Small intestine (tissue), 7 donors: ENCODE results near the gene RAD51B. TPM values are rescaled to one million over a fixed set of nuclear protein-coding genes. Genes with fewer than 3 reads are reported as not detected.
A peak's percentile ranks its signal among the peaks of the same experiment; 100 is the strongest.

ENCODE experiments used
- DNase-seq, 2 donors: peaks; one replicate each; pipeline versions ENCODE4 v3.0.0 to v3.0.0-alpha.2; 2013
- FAIRE-seq: peaks from 2 replicates; lab custom pipeline; 2012; peaks lifted over from hg19 to GRCh38; lab: Jason Lieb, UNC
- H3K27ac ChIP-seq, 3 donors: one replicate each; pipeline ENCODE4 v1.5.1; 2013; ENCODE audit warnings: low read length in 2 of 3, mild to moderate bottlenecking in 2 of 3, control low read depth in 1 of 3, inconsistent platforms in 1 of 3, low read depth in 1 of 3, moderate library complexity in 1 of 3
- H3K27me3 ChIP-seq, 3 donors: one replicate each; pipeline ENCODE4 v1.6.1; 2013; ENCODE audit warnings: low read length in 3 of 3, inconsistent platforms in 1 of 3; ENCODE audit not compliant: control insufficient read depth in 3 of 3, insufficient read depth in 3 of 3
- H3K36me3 ChIP-seq, 3 donors: one replicate each; pipeline ENCODE4 v1.6.1; 2013; ENCODE audit warnings: low read length in 3 of 3, inconsistent platforms in 1 of 3, low read depth in 1 of 3, mild to moderate bottlenecking in 1 of 3, moderate library complexity in 1 of 3; ENCODE audit not compliant: control insufficient read depth in 3 of 3, insufficient read depth in 2 of 3
- H3K4me1 ChIP-seq, 3 donors: one replicate each; pipeline ENCODE4 v1.6.1; 2013; ENCODE audit warnings: low read length in 2 of 3, inconsistent platforms in 1 of 3, low read depth in 1 of 3, mild to moderate bottlenecking in 1 of 3, moderate library complexity in 1 of 3; ENCODE audit not compliant: control insufficient read depth in 3 of 3, insufficient read depth in 2 of 3
- H3K4me3 ChIP-seq, 3 donors: one replicate each; pipeline ENCODE4 v1.5.1; 2013; ENCODE audit warnings: low read length in 3 of 3, control low read depth in 1 of 3, inconsistent platforms in 1 of 3, low read depth in 1 of 3, mild to moderate bottlenecking in 1 of 3, moderate library complexity in 1 of 3
- H3K9me3 ChIP-seq, 2 donors: one replicate each; pipeline ENCODE4 v1.6.1; 2013; ENCODE audit warnings: low read depth in 1 of 2, low read length in 1 of 2; ENCODE audit not compliant: control insufficient read depth in 2 of 2, insufficient read depth in 1 of 2
- WGBS, 3 donors: extraction: QIAGEN DNeasy Blood & Tissue Kit; methylation state at CpG; one replicate each; pipeline ENCODE4 v1.1.7; 2013; 5-methylcytosine and 5-hydroxymethylcytosine counted together
- polyA plus RNA-seq, 4 donors: library from polyadenylated mRNA; stranded (reverse) in 3 of 4; unstranded in 1 of 4; fragments of 200-250 nt in 3 of 4; fragments of 120-200 nt in 1 of 4; gene quantifications; one replicate each; pipeline versions ENCODE4 v1.2.1 to v1.2.3, GENCODE V29; 2013
- donor health status: healthy with polysubstance abuse.
- donor health status: control.
- donor health status: control.
- donor health status: Bipolar disorder and iron deficiency.
- donor health status: healthy.

The RAD51B gene
- polyA plus RNA-seq, 4 donors, result 1.1 to 9.0 (median 4.1) TPM

- H3K4me3 ChIP-seq, result no peak overlapping the region
- peaks cover 0 to 12% (median 4%) of the 10 kb centered on the region in 3 donors for H3K4me1 ChIP-seq
- 84 to 85% (median 85%) methylated on average over 4 of the region's 4 CpGs for WGBS, 3 donors
- no peaks in the 10 kb centered on the region for H3K27me3 ChIP-seq
- FAIRE-seq (no peak), DNase-seq (peak in 1 of 2 donors; percentile 63)
- H3K36me3 ChIP-seq, result no peaks in the 10 kb centered on the region
- H3K9me3 ChIP-seq, result no peaks in the 10 kb centered on the region
- no peak overlapping the region for H3K27ac ChIP-seq
Observed at GRCh38 chr14:68576496-68577244, 757.1 kb downstream of the RAD51B start.

GRCh38 chr14:68577802-68578541, 758.4 kb downstream of the RAD51B start:
- no peaks in the 10 kb centered on the region for H3K36me3 ChIP-seq
- DNase-seq, result peak; percentile 70 to 89
- no peaks in the 10 kb centered on the region for H3K27me3 ChIP-seq
- no peaks in the 10 kb centered on the region for H3K9me3 ChIP-seq
- peaks cover 0 to 12% (median 4%) of the 10 kb centered on the region in 3 donors for H3K4me1 ChIP-seq
- H3K4me3 ChIP-seq, result no peak overlapping the region
- FAIRE-seq, result no peak
- WGBS, 3 donors, result 60 to 75% (median 65%) methylated on average over 16 of the region's 16 CpGs
- peak overlapping the region in 2 of 3 donors; percentile 52 to 72 for H3K27ac ChIP-seq

- WGBS, 3 donors, result 77 to 86% (median 82%) methylated on average over 2 of the region's 2 CpGs
- FAIRE-seq (no peak), DNase-seq (no peak)
- H3K9me3 ChIP-seq, result no peaks in the 10 kb centered on the region
- H3K4me1 ChIP-seq, result peaks cover 0 to 12% (median 4%) of the 10 kb centered on the region in 3 donors
- H3K4me3 ChIP-seq, result no peak overlapping the region
- no peaks in the 10 kb centered on the region for H3K36me3 ChIP-seq
- no peaks in the 10 kb centered on the region for H3K27me3 ChIP-seq
- H3K27ac ChIP-seq, result no peak overlapping the region
Observed at GRCh38 chr14:68578597-68578996, 759.0 kb downstream of the RAD51B start.

- peaks cover 0 to 12% (median 2%) of the 10 kb centered on the region in 3 donors for H3K4me1 ChIP-seq
- 87 to 90% (median 88%) methylated on average over 9 of the region's 9 CpGs for WGBS, 3 donors
- no peaks in the 10 kb centered on the region for H3K36me3 ChIP-seq
- no peak overlapping the region for H3K4me3 ChIP-seq
- H3K27ac ChIP-seq, result no peak overlapping the region
- H3K9me3 ChIP-seq, result no peaks in the 10 kb centered on the region
- DNase-seq (no peak), FAIRE-seq (no peak)
- no peaks in the 10 kb centered on the region for H3K27me3 ChIP-seq
Observed at GRCh38 chr14:68580096-68580645, 760.6 kb downstream of the RAD51B start.

GRCh38 chr14:68580671-68581070, 761.1 kb downstream of the RAD51B start:
- H3K36me3 ChIP-seq, result no peaks in the 10 kb centered on the region
- FAIRE-seq, result no peak
- peaks cover 0 to 12% (median 0%) of the 10 kb centered on the region in 3 donors for H3K4me1 ChIP-seq
- no peak for DNase-seq
- H3K9me3 ChIP-seq, result no peaks in the 10 kb centered on the region
- no peak overlapping the region for H3K27ac ChIP-seq
- 68 to 74% (median 69%) methylated on average over 5 of the region's 5 CpGs for WGBS, 3 donors
- H3K4me3 ChIP-seq, result no peak overlapping the region
- no peaks in the 10 kb centered on the region for H3K27me3 ChIP-seq

GRCh38 chr14:68583548-68584280, 764.1 kb downstream of the RAD51B start:
- Histone ChIP-seq H3K27me3 (no peaks in the 10 kb centered on the region), H3K4me1 (peaks cover 0 to 20% (median 0%) of the 10 kb centered on the region in 3 donors), H3K36me3 (peaks cover 0 to 2% (median 0%) of the 10 kb centered on the region in 3 donors), H3K9me3 (no peaks in the 10 kb centered on the region), H3K4me3 (no peak overlapping the region), H3K27ac (no peak overlapping the region)
- no peak for FAIRE-seq
- WGBS, 3 donors, result 75 to 81% (median 77%) methylated on average over 12 to 13 of the region's 13 CpGs
- no peak for DNase-seq

- Histone ChIP-seq H3K4me3 (no peak overlapping the region), H3K4me1 (peaks cover 0 to 28% (median 0%) of the 10 kb centered on the region in 3 donors), H3K27ac (no peak overlapping the region), H3K36me3 (peaks cover 0 to 2% (median 0%) of the 10 kb centered on the region in 3 donors), H3K9me3 (no peaks in the 10 kb centered on the region), H3K27me3 (no peaks in the 10 kb centered on the region)
- no peak for FAIRE-seq
- WGBS, 3 donors, result 95 to 96% (median 96%) methylated on average over 4 of the region's 4 CpGs
- DNase-seq, result no peak
Observed at GRCh38 chr14:68584786-68585185, 765.2 kb downstream of the RAD51B start.

GRCh38 chr14:68585690-68586089, 766.1 kb downstream of the RAD51B start:
- Histone ChIP-seq H3K36me3 (peaks cover 0 to 2% (median 0%) of the 10 kb centered on the region in 3 donors), H3K27me3 (no peaks in the 10 kb centered on the region), H3K4me1 (peaks cover 0 to 33% (median 0%) of the 10 kb centered on the region in 3 donors), H3K27ac (peak overlapping the region in 2 of 3 donors; percentile 4 to 30), H3K4me3 (no peak overlapping the region), H3K9me3 (no peaks in the 10 kb centered on the region)
- no peak for DNase-seq
- no peak for FAIRE-seq
- WGBS, 3 donors, result 65 to 95% (median 85%) methylated on average over 16 of the region's 16 CpGs
